NCI-H146 treated with DMSO at 0.1 percent for 48 hours (cell line): Measurements from ENCODE around the gene POC1B.
A peak's percentile ranks its signal among the peaks of the same experiment; 100 is the strongest.

Source experiments
- DNase-seq: peaks from one replicate; lab custom pipeline; 2025; ENCODE audit not compliant: unreplicated experiment; lab: John Stamatoyannopoulos, UW

POC1B gene

GRCh38 chr12:89539426-89540223 lies 13.8 kb upstream of the POC1B start:
- no peak for DNase-seq

- DNase-seq, result no peak
Measured at GRCh38 chr12:89538897-89539296, 13.1 kb upstream of the POC1B start.

GRCh38 chr12:89537389-89537788 lies 11.5 kb upstream of the POC1B start:
- DNase-seq, result no peak

- peak; percentile 42 for DNase-seq
Measured at GRCh38 chr12:89529738-89530137, 3.9 kb upstream of the POC1B start.

GRCh38 chr12:89528434-89528833 lies 2.6 kb upstream of the POC1B start:
- DNase-seq, result no peak

- DNase-seq, result peak; percentile 24
Measured at GRCh38 chr12:89525305-89525823, 483 bp downstream of the POC1B start.

GRCh38 chr12:89524541-89525304 lies 1.1 kb downstream of the POC1B start, which contains the start of gene GALNT4:
Gene GALNT4, minus strand, starts transcription at chr12:89524796. Its CDS starts 247 bp downstream, at chr12:89524549.
- DNase-seq, result peak; percentile 26

GRCh38 chr12:89523843-89524540 lies 1.9 kb downstream of the POC1B start:
- DNase-seq, result no peak

- no peak for DNase-seq
Measured at GRCh38 chr12:89523393-89523792, 2.5 kb downstream of the POC1B start.

- no peak for DNase-seq
Measured at GRCh38 chr12:89521364-89522223, 4.3 kb downstream of the POC1B start.

GRCh38 chr12:89517720-89518119 lies 8.1 kb downstream of the POC1B start:
- no peak for DNase-seq

GRCh38 chr12:89516633-89517032 lies 9.2 kb downstream of the POC1B start:
- no peak for DNase-seq

GRCh38 chr12:89514751-89515150 lies 11.1 kb downstream of the POC1B start:
- no peak for DNase-seq

- DNase-seq, result no peak
Measured at GRCh38 chr12:89513544-89513943, 12.3 kb downstream of the POC1B start.

GRCh38 chr12:89507015-89507824 lies 18.6 kb downstream of the POC1B start:
- no peak for DNase-seq

GRCh38 chr12:89506050-89506449 lies 19.8 kb downstream of the POC1B start:
- no peak for DNase-seq

- no peak for DNase-seq
Measured at GRCh38 chr12:89504560-89505346, 21.1 kb downstream of the POC1B start.

- no peak for DNase-seq
Measured at GRCh38 chr12:89501793-89502192, 24.1 kb downstream of the POC1B start.

- DNase-seq, result no peak
Measured at GRCh38 chr12:89499857-89500256, 26.0 kb downstream of the POC1B start.
